Stomach (tissue), 4 donors: ENCODE data around the gene RASA1.

ENCODE experiments used
- CTCF ChIP-seq, 7 experiments: fragments of 450-650 bp in 4 of 7; fragments of 200-600 bp in 3 of 7; sonication (generic) in 3 of 7; IDR thresholded peaks; one replicate each; pipeline ENCODE4 v1.5.1; 2016 to 2019; ENCODE audit warnings: antibody characterized with exemption in 7 of 7, control low read depth in 2 of 7, mild to moderate bottlenecking in 1 of 7
- POLR2A ChIP-seq, 4 donors: fragments of 450-650 bp; IDR thresholded peaks; one replicate each; pipeline ENCODE4 v1.6.1; 2016; ENCODE audit warnings: antibody characterized with exemption in 4 of 4, control low read depth in 2 of 4, mild to moderate bottlenecking in 1 of 4, moderate library complexity in 1 of 4

DNA sequence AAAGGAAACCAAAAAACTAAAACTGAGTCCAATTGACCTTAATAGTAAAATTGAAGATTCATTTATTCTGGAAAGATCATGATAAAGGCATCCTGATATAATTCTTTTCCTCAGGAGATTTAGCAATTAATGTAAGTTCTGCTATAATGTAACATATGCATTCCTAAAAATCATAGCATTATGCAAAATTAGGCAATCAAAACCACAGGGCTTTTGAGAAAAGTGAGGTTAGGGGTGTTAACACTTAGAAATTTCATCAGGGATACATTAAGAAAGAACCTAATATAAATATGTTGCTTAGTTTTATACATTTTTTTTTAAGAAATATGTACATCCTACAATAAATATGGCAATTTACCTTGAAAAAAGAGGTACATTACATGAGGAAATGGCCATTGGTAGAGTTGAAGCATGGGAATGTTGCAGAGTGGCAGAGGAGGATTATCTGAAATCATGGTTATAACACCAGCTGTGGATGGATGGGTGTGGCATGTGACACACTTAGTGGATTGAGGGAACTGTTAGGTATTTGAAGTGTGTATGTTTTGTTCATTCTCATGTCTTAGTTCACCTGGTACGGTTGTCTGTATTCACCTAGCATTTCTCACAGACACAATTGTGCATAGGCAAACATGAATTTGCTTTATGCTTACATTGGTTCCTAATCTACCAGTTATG, 94.0 kb downstream of the RASA1 start:
- TF ChIP-seq CTCF (IDR thresholded peaks at IDR 0.05), result no peak
- TF ChIP-seq POLR2A (IDR thresholded peaks at IDR 0.05), result no peak
